K562 (cell line): Measurements from ENCODE around the gene WNT7B. TPM values are rescaled to one million over a fixed set of nuclear protein-coding genes. Genes with fewer than 3 reads are reported as not detected.

ENCODE experiments used
- ATAC-seq: fragments of 200-7000 bp; cut with Tn5 transposase; 3 replicates; pipeline ENCODE4 v1.9.1; 2020; ENCODE audit warnings: moderate library complexity
- BruUV-seq: library from RNA; stranded (reverse); fragments of 400-500 nt; replicated peaks from 2 replicates; lab custom pipeline; 2021; lab: Mats Ljungman, UMichigan
- CTCF ChIA-PET: fragments of 300-600 bp; formaldehyde crosslinking; extraction: SDS; loops from one replicate; lab custom pipeline; 2021; ENCODE audit warnings: low intra/inter-chr PET ratio; lab: Yijun Ruan, JAX
- POLR2A ChIA-PET: fragments of 300-600, 350-650 bp; sonication (Branson Sonifier 250); formaldehyde crosslinking; extraction: SDS; loops from one replicate; lab custom pipeline; 2021; ENCODE audit warnings: antibody characterized with exemption, inconsistent platforms; lab: Yijun Ruan, JAX
- DNase-seq, 4 experiments: peaks; one replicate each; pipeline versions ENCODE4 v3.0.0 to v3.0.0-alpha.2; 2011 to 2018; ENCODE audit warnings: low spot score in 3 of 4, mixed read lengths in 3 of 4; ENCODE audit errors: extremely low read depth in 1 of 4
- FAIRE-seq: peaks from 2 replicates; lab custom pipeline; 2011; peaks lifted over from hg19 to GRCh38; lab: Jason Lieb, UNC
- H2AFZ ChIP-seq: 2 replicates; pipeline ENCODE4 v1.6.0; 2011; ENCODE audit warnings: low read depth, low read length, control low read depth, inconsistent platforms
- H3K27ac ChIP-seq: fragments of 200-600 bp; 3 replicates; pipeline ENCODE4 v1.8.0; 2011; ENCODE audit warnings: low read depth, mild to moderate bottlenecking, control low read depth, inconsistent platforms, low read length, moderate library complexity, mixed read lengths; ENCODE audit errors: extremely low read depth
- H3K27me3 ChIP-seq, 2 experiments: fragments of 300-600 bp in 1 of 2; 2 replicates in 1 of 2; 3 replicates in 1 of 2; pipeline versions ENCODE4 v1.6.0 to v1.8.0; 2011; ENCODE audit warnings: inconsistent platforms in 2 of 2, low read length in 2 of 2, mild to moderate bottlenecking in 1 of 2, mixed read lengths in 1 of 2, moderate library complexity in 1 of 2; ENCODE audit not compliant: control insufficient read depth in 2 of 2, insufficient read depth in 2 of 2
- H3K36me3 ChIP-seq: fragments of 300-600 bp; 3 replicates; pipeline ENCODE4 v1.8.0; 2011; ENCODE audit warnings: mild to moderate bottlenecking, low read length, inconsistent platforms; ENCODE audit not compliant: control insufficient read depth, insufficient read depth
- H3K4me1 ChIP-seq, 2 experiments: fragments of 200-600 bp in 1 of 2; replicated peaks in 1 of 2; 2 replicates in 1 of 2; 3 replicates in 1 of 2; pipeline versions ENCODE4 v1.5.1 to v1.8.0; 2011; ENCODE audit warnings: inconsistent platforms in 2 of 2, low read length in 2 of 2, mild to moderate bottlenecking in 1 of 2, mixed read lengths in 1 of 2, moderate library complexity in 1 of 2; ENCODE audit not compliant: control insufficient read depth in 2 of 2, insufficient read depth in 2 of 2
- H3K4me2 ChIP-seq: 2 replicates; pipeline ENCODE4 v1.6.1; 2011; ENCODE audit warnings: low read length, control low read depth, inconsistent platforms, mixed read lengths; ENCODE audit not compliant: insufficient read depth
- H3K4me3 ChIP-seq: fragments of 200-600 bp; sonication (generic), shearing (Covaris generic); 2 replicates; pipeline ENCODE4 v1.5.1; 2016; ENCODE audit warnings: control low read depth, inconsistent platforms
- H3K79me2 ChIP-seq: fragments of 200-600 bp; 3 replicates; pipeline ENCODE4 v1.8.0; 2011; ENCODE audit warnings: low read length, inconsistent platforms; ENCODE audit not compliant: control insufficient read depth, insufficient read depth
- H3K9ac ChIP-seq, 2 experiments: 2 replicates each; pipeline versions ENCODE4 v1.6.0 to v1.6.1; 2011; ENCODE audit warnings: low read depth in 2 of 2, low read length in 2 of 2, control low read depth in 1 of 2, inconsistent platforms in 1 of 2, mild to moderate bottlenecking in 1 of 2, mixed read lengths in 1 of 2; ENCODE audit not compliant: insufficient read depth in 1 of 2
- H3K9me1 ChIP-seq: one replicate; pipeline ENCODE4 v1.6.0; 2011; ENCODE audit warnings: inconsistent platforms, mild to moderate bottlenecking, low read length, moderate library complexity; ENCODE audit not compliant: control insufficient read depth, insufficient read depth
- H3K9me3 ChIP-seq: replicated peaks from 2 replicates; pipeline ENCODE4 v1.5.1; 2011; ENCODE audit warnings: low read depth, low read length, inconsistent platforms; ENCODE audit not compliant: control insufficient read depth, insufficient read depth
- H4K20me1 ChIP-seq: replicated peaks from 2 replicates; pipeline ENCODE4 v1.6.1; 2011; ENCODE audit warnings: low read length, inconsistent platforms, mixed read lengths; ENCODE audit not compliant: control insufficient read depth, insufficient read depth
- EP400 ChIP-seq: fragments of 450-650 bp; IDR thresholded peaks from 2 replicates; pipeline ENCODE4 v1.6.1; 2017; ENCODE audit warnings: antibody characterized with exemption, mild to moderate bottlenecking, moderate library complexity
- GATA2 ChIP-seq: sonication (generic); formaldehyde crosslinking; IDR thresholded peaks from 2 replicates; pipeline ENCODE4 v1.4.0; 2020; ENCODE audit warnings: mild to moderate bottlenecking, missing genetic modification reagents
- KHSRP ChIP-seq: fragments of 450-650 bp; IDR thresholded peaks from 2 replicates; pipeline ENCODE4 v1.6.1; 2017
- MYC ChIP-seq, 2 experiments: fragments of 250-450 bp in 1 of 2; sonication (Bioruptor Pico) in 1 of 2; IDR thresholded peaks; 2 replicates each; pipeline versions ENCODE4 v1.5.1 to v1.6.1; 2012 to 2021; ENCODE audit warnings: low read depth in 2 of 2, borderline replicate concordance in 1 of 2, improper control_type of control experiment in 1 of 2, low read length in 1 of 2, mild to moderate bottlenecking in 1 of 2, moderate library complexity in 1 of 2
- NCOA2 ChIP-seq, 2 experiments: fragments of 450-650 bp; IDR thresholded peaks; 2 replicates each; pipeline ENCODE4 v1.6.1; 2018; ENCODE audit warnings: mild to moderate bottlenecking in 2 of 2, moderate library complexity in 1 of 2; ENCODE audit not compliant: partially characterized antibody in 2 of 2
- NFIC ChIP-seq: fragments of 450-650 bp; IDR thresholded peaks from 2 replicates; pipeline ENCODE4 v1.6.1; 2017; ENCODE audit warnings: mild to moderate bottlenecking, inconsistent platforms
- NRF1 ChIP-seq, 2 experiments: fragments of 450-650 bp; IDR thresholded peaks in 1 of 2; conservative IDR thresholded peaks in 1 of 2; 2 replicates each; pipeline ENCODE4 v1.6.1; 2014; ENCODE audit warnings: mild to moderate bottlenecking in 2 of 2
- POLR2AphosphoS2 ChIP-seq: IDR thresholded peaks from 2 replicates; pipeline ENCODE4 v1.6.1; 2012; ENCODE audit warnings: low read length, improper control_type of control experiment
- RBFOX2 ChIP-seq: fragments of 200-400 bp; formaldehyde crosslinking; IDR thresholded peaks from 2 replicates; pipeline ENCODE4 v1.6.1; 2017; ENCODE audit warnings: low read depth, mild to moderate bottlenecking, low read length, moderate library complexity
- YY1 ChIP-seq, 3 experiments: IDR thresholded peaks; 2 replicates each; pipeline ENCODE4 v1.6.1; 2011; ENCODE audit warnings: low read length in 2 of 3, mild to moderate bottlenecking in 2 of 3, moderate library complexity in 2 of 3, borderline replicate concordance in 1 of 3, control low read depth in 1 of 3, low read depth in 1 of 3; ENCODE audit not compliant: insufficient read depth in 3 of 3, insufficient replicate concordance in 2 of 3, control insufficient read depth in 1 of 3, insufficient read length in 1 of 3; ENCODE audit errors: extremely low read depth in 1 of 3
- ZEB2 ChIP-seq: fragments of 450-650 bp; IDR thresholded peaks from 2 replicates; pipeline ENCODE4 v1.6.1; 2016
- ZFX ChIP-seq: sonication (generic); formaldehyde crosslinking; IDR thresholded peaks from 2 replicates; pipeline ENCODE4 v1.8.0; 2022; ENCODE audit warnings: mild to moderate bottlenecking, missing genetic modification reagents, moderate library complexity
- ZNF12 ChIP-seq: sonication (generic); formaldehyde crosslinking; IDR thresholded peaks from 2 replicates; pipeline ENCODE4 v1.4.0; 2020; ENCODE audit warnings: mild to moderate bottlenecking, missing genetic modification reagents
- ZNF436 ChIP-seq: fragments of 250-450, 450-650 bp; sonication (Bioruptor Pico); formaldehyde crosslinking; IDR thresholded peaks from 2 replicates; pipeline ENCODE4 v1.7.0; 2020; ENCODE audit warnings: mild to moderate bottlenecking
- ZNF644 ChIP-seq: fragments of 200-800 bp; sonication (Bioruptor generic); IDR thresholded peaks from 2 replicates; pipeline ENCODE4 v1.6.1; 2016; ENCODE audit warnings: low read depth, missing genetic modification characterization, missing compliant biosample characterization
- WGBS: fragments of 100-300 bp; shearing (Covaris generic); methylation state at CpG from one replicate; pipeline ENCODE4 v1.1.6; 2016; ENCODE audit warnings: low coverage, mixed read lengths; ENCODE audit not compliant: insufficient coverage; ENCODE audit errors: missing lambda C conversion rate; 5-methylcytosine and 5-hydroxymethylcytosine counted together
- in situ Hi-C: fragments of 300-500 bp; cut with MboI; formaldehyde crosslinking; loops from 4 replicates; pipeline ENCODE4 v1.15.0; 2018; ENCODE audit warnings: inconsistent platforms, mixed read lengths
- intact Hi-C: fragments of 100-400 bp; cut with micrococcal nuclease; formaldehyde crosslinking; loops from 2 replicates; pipeline ENCODE4 v1.14.2; 2022
- polyA plus RNA-seq, 8 experiments: library from polyadenylated mRNA; depleted of rRNA in 4 of 8; stranded (reverse) in 5 of 8; unstranded in 3 of 8; fragments of >200 nt; fragmentation: Nextera tagmentation in 2 of 8; fragmentation: Illumina TruSeq in 1 of 8; extraction: Ambion mirVana in 2 of 8; extraction: Trizol in 1 of 8; gene quantifications; 2 replicates each; pipeline versions ENCODE4 v1.2.1 to v1.2.3, GENCODE V29; 2011 to 2014; ENCODE audit warnings: inconsistent platforms in 1 of 8, missing spikeins in 1 of 8
- total RNA-seq, 7 experiments: library from RNA; depleted of rRNA in 6 of 7; stranded (reverse); fragments of >200 nt in 6 of 7; fragmentation: Illumina TruSeq in 2 of 7; extraction: Trizol in 2 of 7; gene quantifications; 2 replicates each; pipeline versions ENCODE4 v1.2.1 to v1.2.3, GENCODE V29; 2011 to 2021; ENCODE audit warnings: low replicate concordance in 1 of 7
- TF ChIP-seq, protein P1 (sequence below), 2 experiments: fragments of 450-650 bp in 1 of 2; sonication (generic) in 1 of 2; formaldehyde crosslinking in 1 of 2; IDR thresholded peaks in 1 of 2; conservative IDR thresholded peaks in 1 of 2; 2 replicates each; pipeline versions ENCODE4 v1.6.1 to v1.8.1; 2016 to 2023; ENCODE audit warnings: mild to moderate bottlenecking in 2 of 2, moderate library complexity in 2 of 2, inconsistent platforms in 1 of 2, missing genetic modification reagents in 1 of 2
- TF ChIP-seq, protein P2 (sequence below), 3 experiments: IDR thresholded peaks in 2 of 3; conservative IDR thresholded peaks in 1 of 3; 2 replicates each; pipeline ENCODE4 v1.5.1; 2011 to 2012; ENCODE audit warnings: low read length in 3 of 3, mild to moderate bottlenecking in 3 of 3, control low read depth in 2 of 3, improper control_type of control experiment in 1 of 3, inconsistent platforms in 1 of 3, low read depth in 1 of 3, mixed read lengths in 1 of 3, moderate library complexity in 1 of 3; ENCODE audit not compliant: insufficient read depth in 2 of 3

Gene WNT7B
- total and polyA plus RNA-seq, 9 of the 15 experiments (the other 6 are each of a cell fraction or from before 2014, with no cell fraction given): not detected

DNA sequence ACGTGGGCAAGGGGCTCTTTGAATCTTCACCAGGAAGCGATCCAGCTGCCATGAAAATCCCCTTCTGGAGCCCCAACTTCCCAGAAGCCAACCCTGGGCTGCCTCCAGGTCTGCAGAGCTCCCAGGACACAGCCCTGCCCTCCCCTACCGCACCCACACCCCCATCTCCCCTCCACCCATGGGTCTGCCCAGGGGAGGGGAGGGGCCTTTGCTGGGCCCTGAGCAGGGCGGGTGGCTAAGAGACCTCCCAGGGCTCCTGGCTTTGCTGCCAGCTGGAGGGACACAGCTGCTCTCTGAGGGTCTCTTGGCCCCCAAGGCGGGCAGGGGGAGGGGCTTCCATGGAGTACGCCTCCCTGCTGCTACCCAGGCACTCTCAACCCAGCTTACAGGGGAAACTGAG, 64.1 kb downstream of the WNT7B start (continued):
- no peak for TF ChIP-seq NCOA2 (IDR thresholded peaks at IDR 0.05; ENCODE audit: partially characterized antibody in 2 of 2)
- TF ChIP-seq ZNF436 (CRISPR knock-in tag): no peak
- TF ChIP-seq KHSRP: no peak

DNA sequence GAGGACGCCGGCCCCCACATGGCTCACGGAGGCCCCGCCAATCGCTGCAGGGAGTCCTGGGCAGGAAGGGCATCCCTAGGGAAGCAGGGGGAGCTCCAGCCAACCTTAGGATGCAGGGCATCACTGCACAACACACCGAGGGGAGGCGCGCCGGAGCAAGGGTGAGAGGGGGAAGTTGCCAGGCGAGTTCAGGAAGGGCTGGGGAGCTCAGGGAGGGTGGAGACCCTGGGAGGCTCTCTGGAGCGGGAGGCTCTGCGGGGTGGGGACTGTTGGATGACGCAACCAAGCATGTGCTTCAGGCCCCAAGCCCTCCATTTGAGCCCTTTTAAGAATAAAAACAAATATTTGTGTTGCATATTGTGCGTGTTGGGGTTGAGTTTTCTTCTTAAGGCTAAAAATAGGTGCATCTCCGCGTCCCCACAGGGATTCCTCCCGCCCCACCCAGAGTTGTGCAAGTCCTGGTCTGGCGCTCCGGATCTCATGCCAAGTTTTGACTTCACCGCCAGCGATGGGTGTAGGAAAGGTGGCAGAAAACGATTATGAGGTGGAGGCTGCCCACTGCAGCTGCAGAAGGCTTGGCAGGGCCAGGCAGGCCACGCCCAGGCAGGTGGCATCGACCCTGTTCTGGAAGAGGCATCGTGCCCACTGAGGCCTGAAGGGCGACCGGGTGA, 65.2 kb downstream of the WNT7B start:
- no peak overlapping the region for H3K4me2 ChIP-seq
- no peak overlapping the region; a peak in 1 of 4 replicates for H3K9ac ChIP-seq
- no peaks in the 10 kb centered on the region for H3K9me1 ChIP-seq
- no peak overlapping the region for H3K4me3 ChIP-seq
- H3K79me2 ChIP-seq: no peaks in the 10 kb centered on the region
- H3K9me3 ChIP-seq: no peaks in the 10 kb centered on the region
- peaks cover 0 to 21% of the 10 kb centered on the region in 2 experiments; a peak in 2 of 5 replicates for H3K27me3 ChIP-seq
- DNase-seq (peak in 1 of 4 experiments; percentile 15), ATAC-seq (peak; percentile 63), FAIRE-seq (no peak)
- 23% methylated on average over 14 of the region's 27 CpGs for WGBS
- ChIA-PET CTCF (no interaction called here), POLR2A (interaction anchor here (1.0 kb wide), 1 partner anchor 8 kb away, joined by 4 read pairs; no protein-coding TSS in a partner anchor)
- H3K27ac ChIP-seq: no peak overlapping the region
- intact Hi-C loops (no loop called here), in situ Hi-C loops (no loop called here)
- no peaks in the 10 kb centered on the region for H4K20me1 ChIP-seq
- peaks cover 0 to 6% of the 10 kb centered on the region in 2 experiments; a peak in 1 of 5 replicates for H3K4me1 ChIP-seq
- H2AFZ ChIP-seq: no peak overlapping the region
- no TSS peak for BruUV-seq
- no peaks in the 10 kb centered on the region for H3K36me3 ChIP-seq
- no peak for TF ChIP-seq NFIC
- no peak for TF ChIP-seq NRF1 (conservative IDR thresholded peaks at IDR 0.05 in 1 of 2, IDR thresholded peaks at IDR 0.05 in 1 of 2)
- TF ChIP-seq ZNF644 (tag): no peak
- TF ChIP-seq, protein P1, sequence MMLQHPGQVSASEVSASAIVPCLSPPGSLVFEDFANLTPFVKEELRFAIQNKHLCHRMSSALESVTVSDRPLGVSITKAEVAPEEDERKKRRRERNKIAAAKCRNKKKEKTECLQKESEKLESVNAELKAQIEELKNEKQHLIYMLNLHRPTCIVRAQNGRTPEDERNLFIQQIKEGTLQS (IDR thresholded peaks at IDR 0.05): peak; percentile 56
- TF ChIP-seq, protein P1 (CRISPR knock-in tag; conservative IDR thresholded peaks at IDR 0.05): no peak
- TF ChIP-seq ZFX (CRISPR knock-in tag): no peak
- TF ChIP-seq GATA2: no peak
- no peak for TF ChIP-seq ZEB2
- TF ChIP-seq EP400: peak; percentile 38; the same call in 1 of the 2 replicates
- no peak for TF ChIP-seq ZNF12 (CRISPR knock-in tag)
- TF ChIP-seq RBFOX2: 0 out of 2 replicates have a peak, but pooled peaks have one; percentile 25
- TF ChIP-seq, protein P2, sequence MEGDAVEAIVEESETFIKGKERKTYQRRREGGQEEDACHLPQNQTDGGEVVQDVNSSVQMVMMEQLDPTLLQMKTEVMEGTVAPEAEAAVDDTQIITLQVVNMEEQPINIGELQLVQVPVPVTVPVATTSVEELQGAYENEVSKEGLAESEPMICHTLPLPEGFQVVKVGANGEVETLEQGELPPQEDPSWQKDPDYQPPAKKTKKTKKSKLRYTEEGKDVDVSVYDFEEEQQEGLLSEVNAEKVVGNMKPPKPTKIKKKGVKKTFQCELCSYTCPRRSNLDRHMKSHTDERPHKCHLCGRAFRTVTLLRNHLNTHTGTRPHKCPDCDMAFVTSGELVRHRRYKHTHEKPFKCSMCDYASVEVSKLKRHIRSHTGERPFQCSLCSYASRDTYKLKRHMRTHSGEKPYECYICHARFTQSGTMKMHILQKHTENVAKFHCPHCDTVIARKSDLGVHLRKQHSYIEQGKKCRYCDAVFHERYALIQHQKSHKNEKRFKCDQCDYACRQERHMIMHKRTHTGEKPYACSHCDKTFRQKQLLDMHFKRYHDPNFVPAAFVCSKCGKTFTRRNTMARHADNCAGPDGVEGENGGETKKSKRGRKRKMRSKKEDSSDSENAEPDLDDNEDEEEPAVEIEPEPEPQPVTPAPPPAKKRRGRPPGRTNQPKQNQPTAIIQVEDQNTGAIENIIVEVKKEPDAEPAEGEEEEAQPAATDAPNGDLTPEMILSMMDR (IDR thresholded peaks at IDR 0.05 in 2 of 3, conservative IDR thresholded peaks at IDR 0.05 in 1 of 3; ENCODE audit: insufficient read depth in 2 of 3, low read depth in 1 of 3, low read length in 3 of 3): 0 out of 6 replicates have a peak, but pooled peaks of 1 of the 3 experiments have one; percentile 3
- peak; percentile 49; the same call in 1 of the 2 replicates for TF ChIP-seq MYC (IDR thresholded peaks at IDR 0.05; ENCODE audit: low read depth, low read length)
- no peak for TF ChIP-seq MYC (CRISPR knock-in tag; IDR thresholded peaks at IDR 0.05; ENCODE audit: borderline replicate concordance, low read depth)
- no peak for TF ChIP-seq POLR2AphosphoS2
- TF ChIP-seq YY1 (IDR thresholded peaks at IDR 0.05; ENCODE audit: borderline replicate concordance in 1 of 3, control insufficient read depth in 1 of 3, extremely low read depth in 1 of 3, insufficient read depth in 3 of 3, insufficient read length in 1 of 3, insufficient replicate concordance in 2 of 3, low read depth in 1 of 3, low read length in 2 of 3): no peak
